ENCODE results near the gene RNF144A. TPM values are rescaled to one million over a fixed set of nuclear protein-coding genes. Genes with fewer than 3 reads are reported as not detected.

The RNF144A gene
- total RNA-seq, 1 experiment from 2014 or later: 13.6 TPM

- TF ChIP-seq ETV6 (CRISPR knock-in tag; IDR thresholded peaks at IDR 0.05): no peak
- no peak for TF ChIP-seq ZNF263 (CRISPR knock-in tag; IDR thresholded peaks at IDR 0.05; ENCODE audit: low read depth)
- no peak for TF ChIP-seq NFATC4 (CRISPR knock-in tag; IDR thresholded peaks at IDR 0.05)
- TF ChIP-seq TEAD4 (CRISPR knock-in tag; IDR thresholded peaks at IDR 0.05): no peak
- TF ChIP-seq TP53 (CRISPR knock-in tag; IDR thresholded peaks at IDR 0.05): no peak
Measured at GRCh38 chr2:7028846-7029245, 111.6 kb downstream of the RNF144A start (continued).

GRCh38 chr2:7029291-7030059 is 112.3 kb downstream of the RNF144A start:
- POLR2A ChIA-PET: no interaction called here
- peaks cover 4% of the 10 kb centered on the region; the same call in 1 of the 2 replicates for H3K4me1 Mint-ChIP-seq
- no peak overlapping the region for H3K27ac Mint-ChIP-seq
- TF ChIP-seq SOX15 (CRISPR knock-in tag; IDR thresholded peaks at IDR 0.05) (no peak), NFYB (CRISPR knock-in tag; conservative IDR thresholded peaks at IDR 0.05; ENCODE audit: low read depth) (no peak), EMX1 (CRISPR knock-in tag; IDR thresholded peaks at IDR 0.05) (no peak), ZNF512 (CRISPR knock-in tag; IDR thresholded peaks at IDR 0.05; ENCODE audit: borderline replicate concordance) (no peak), JAZF1 (CRISPR knock-in tag; IDR thresholded peaks at IDR 0.05) (no peak), NR1H2 (CRISPR knock-in tag; IDR thresholded peaks at IDR 0.05) (no peak), E2F4 (CRISPR knock-in tag; IDR thresholded peaks at IDR 0.05; ENCODE audit: borderline replicate concordance, low read depth) (no peak), ZNF263 (CRISPR knock-in tag; IDR thresholded peaks at IDR 0.05; ENCODE audit: low read depth) (no peak), ZNF425 (CRISPR knock-in tag; conservative IDR thresholded peaks at IDR 0.05) (no peak), ATF2 (CRISPR knock-in tag; IDR thresholded peaks at IDR 0.05; ENCODE audit: borderline replicate concordance, low read depth) (no peak), ATF3 (CRISPR knock-in tag; conservative IDR thresholded peaks at IDR 0.05) (no peak), E2F5 (CRISPR knock-in tag; IDR thresholded peaks at IDR 0.05) (no peak)
- peak; percentile 23; the same call in 1 of the 2 replicates for ATAC-seq
- no peaks in the 10 kb centered on the region for H3K36me3 Mint-ChIP-seq
- CTCF ChIA-PET: interaction anchor here (1.1 kb wide), 1 partner anchor 133 kb away, joined by 5 read pairs; no protein-coding TSS in a partner anchor
- no peak overlapping the region for H3K4me3 Mint-ChIP-seq
- no peaks in the 10 kb centered on the region for H3K9me3 Mint-ChIP-seq
- DNase-seq (ENCODE audit: low spot score): no peak
- H3K27me3 Mint-ChIP-seq (ENCODE audit: low read depth): no peaks in the 10 kb centered on the region
